Fibroblast of mammary gland (primary cell): Measurements from ENCODE around the gene MYLK4.

Source experiments
- DNase-seq: peaks from one replicate; pipeline ENCODE4 v3.0.0-alpha.2; 2010; ENCODE audit warnings: low read depth
- H3K4me3 ChIP-seq: 2 replicates; pipeline ENCODE4 v1.5.1; 2011; ENCODE audit warnings: low read depth, mild to moderate bottlenecking, low read length, moderate library complexity; ENCODE audit not compliant: control insufficient read depth
- CTCF ChIP-seq: conservative IDR thresholded peaks from 2 replicates; pipeline ENCODE4 v1.5.1; 2011; ENCODE audit warnings: low read depth, low read length, inconsistent platforms; ENCODE audit not compliant: control insufficient read depth, insufficient read depth

Gene MYLK4

DNA sequence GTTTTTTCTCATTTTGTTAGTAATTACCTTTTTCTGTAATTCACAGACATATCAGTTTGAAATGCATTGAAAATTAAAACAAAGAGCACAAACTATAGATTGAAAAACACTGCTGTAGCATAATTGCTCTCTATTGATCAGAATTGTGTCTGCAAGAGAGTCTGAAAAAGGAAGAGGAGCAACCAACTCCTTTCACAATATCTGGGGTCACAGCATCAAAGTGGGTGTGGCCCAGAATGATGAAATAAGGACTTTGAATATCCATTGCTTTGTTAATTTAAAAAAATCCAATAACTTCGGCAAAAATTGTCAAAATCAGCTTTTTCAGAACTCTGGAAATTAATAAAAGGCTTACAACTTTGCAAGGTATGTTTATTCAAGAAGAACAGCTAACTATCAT is 99.2 kb downstream of the MYLK4 start:
- H3K4me3 ChIP-seq = no peak overlapping the region
- no peak for TF ChIP-seq CTCF
- no peak for DNase-seq

GRCh38 chr6:2646346-2646745 is 104.4 kb downstream of the MYLK4 start:
- no peak overlapping the region for H3K4me3 ChIP-seq
- TF ChIP-seq CTCF = no peak
- no peak for DNase-seq

DNA sequence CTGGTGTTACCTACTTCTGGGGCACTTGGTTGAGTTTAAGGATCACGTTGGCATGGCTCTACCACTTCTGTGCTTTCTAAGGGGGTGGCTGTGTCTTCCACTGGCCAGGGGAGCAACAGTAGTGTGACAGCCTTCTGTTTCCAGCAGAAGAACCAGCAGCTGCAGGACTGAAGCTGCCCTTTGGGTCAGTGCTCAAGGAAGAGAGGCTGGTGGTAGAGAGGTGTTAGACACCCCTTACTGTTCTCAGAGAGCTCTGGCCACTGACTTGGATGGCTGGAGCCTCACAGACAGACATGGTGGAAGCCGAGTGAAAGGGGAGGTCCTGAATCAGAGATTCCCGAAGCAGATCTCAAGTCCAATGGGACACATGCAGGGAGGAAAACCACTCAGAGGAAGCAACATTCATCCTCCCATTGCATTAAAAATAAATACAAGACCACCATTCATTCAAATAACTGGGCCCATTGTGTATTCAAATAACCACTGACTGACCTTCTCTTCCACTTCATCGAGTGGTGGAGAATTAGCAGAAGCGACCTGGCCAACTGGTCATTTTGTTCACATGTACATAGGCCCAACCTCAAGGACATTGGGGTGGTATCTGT is 106.7 kb downstream of the MYLK4 start:
- no peak overlapping the region for H3K4me3 ChIP-seq
- TF ChIP-seq CTCF = no peak
- no peak for DNase-seq

DNA sequence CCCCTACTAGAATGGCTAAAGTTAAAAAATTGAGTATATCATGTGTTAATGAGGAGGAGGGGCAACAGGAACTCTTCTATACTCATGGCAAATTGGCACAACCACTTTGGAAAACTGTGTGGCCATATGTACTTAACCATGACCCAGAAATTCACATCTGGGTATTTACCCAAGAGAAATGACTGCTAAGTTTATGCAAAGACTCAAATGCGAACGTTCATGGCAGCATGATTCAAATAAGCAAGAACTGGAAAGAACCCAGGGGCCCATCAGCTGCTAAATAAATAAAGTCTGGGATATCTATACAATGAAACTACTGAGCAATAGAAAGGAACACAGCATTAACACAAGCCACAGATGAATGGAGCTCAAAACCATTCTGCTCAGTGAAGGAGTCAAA is 107.6 kb downstream of the MYLK4 start:
- TF ChIP-seq CTCF = no peak
- no peak overlapping the region for H3K4me3 ChIP-seq
- no peak for DNase-seq

DNA sequence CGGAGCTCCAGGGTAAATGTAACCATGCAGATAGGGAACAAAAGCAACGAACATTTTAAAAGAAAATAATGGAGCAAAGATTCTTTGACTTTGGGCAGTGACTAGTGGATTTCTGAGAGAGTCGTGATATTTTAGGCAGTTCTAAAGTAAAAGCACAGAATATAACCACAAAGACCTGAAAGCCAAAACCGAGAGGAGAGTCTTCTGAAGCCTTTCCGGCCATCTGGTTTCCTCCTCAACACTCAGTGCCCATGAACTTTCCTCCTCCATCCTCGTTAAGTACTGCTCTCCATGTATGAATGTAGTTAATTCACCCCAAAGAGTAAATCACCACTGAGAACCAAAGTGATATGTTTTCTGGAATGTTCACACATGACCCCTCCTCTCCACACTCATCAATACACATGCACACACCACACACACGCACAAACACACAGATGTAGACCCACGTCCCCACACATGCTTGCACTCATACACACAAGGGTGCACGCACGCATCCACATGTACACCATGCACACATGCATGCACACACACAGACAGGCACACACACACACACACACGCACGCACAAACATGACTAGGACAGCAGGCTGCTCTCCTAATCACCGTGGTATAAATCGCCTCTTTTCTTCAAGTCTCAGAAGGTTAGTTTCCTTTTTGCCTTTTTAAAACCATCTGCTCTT is 109.5 kb downstream of the MYLK4 start:
- no peak for TF ChIP-seq CTCF
- no peak overlapping the region for H3K4me3 ChIP-seq
- DNase-seq = no peak

DNA sequence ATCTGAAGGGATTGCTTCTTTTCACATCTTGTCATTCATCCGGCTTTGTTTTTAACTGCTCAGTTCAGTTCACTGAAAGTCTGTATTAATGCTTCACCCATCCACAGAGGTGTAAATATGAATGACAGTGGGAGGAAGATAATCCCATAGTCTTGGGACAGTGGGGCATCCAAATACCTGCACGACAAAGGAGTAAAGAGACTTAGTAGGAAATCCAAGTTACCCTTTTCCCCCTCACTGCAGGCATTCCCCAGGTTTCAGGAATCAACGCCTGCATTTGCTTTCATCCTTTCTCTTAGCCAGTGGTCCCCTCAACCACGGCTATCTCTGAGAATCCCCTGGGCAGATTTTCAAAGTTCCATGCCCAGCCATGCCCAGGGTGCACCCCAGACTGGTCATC is 110.2 kb downstream of the MYLK4 start:
- DNase-seq = no peak
- TF ChIP-seq CTCF = no peak
- no peak overlapping the region for H3K4me3 ChIP-seq
